HG03066 (cell line): ENCODE results near the gene CFAP69.

Experiments used
- ATAC-seq: cut with Tn5 transposase; IDR thresholded peaks from one replicate; pipeline ENCODE4 v1.9.1; 2021; ENCODE audit warnings: low read depth; ENCODE audit not compliant: unreplicated experiment

Gene CFAP69

GRCh38 chr7:90244909-90245851 is at the start of gene CFAP69:
Gene CFAP69, plus strand, starts transcription at chr7:90245174. Its CDS starts 251 bp downstream, at chr7:90245425.
- ATAC-seq, result peak; percentile 67

GRCh38 chr7:90201500-90202195 is 43.3 kb upstream of the CFAP69 start:
- no peak for ATAC-seq

GRCh38 chr7:90207956-90208355 is 37.0 kb upstream of the CFAP69 start:
- ATAC-seq, result no peak

GRCh38 chr7:90209776-90210175 is 35.2 kb upstream of the CFAP69 start:
- ATAC-seq, result no peak

- ATAC-seq, result no peak
Measured at GRCh38 chr7:90210475-90210874, 34.5 kb upstream of the CFAP69 start.

GRCh38 chr7:90210981-90211380 is 34.0 kb upstream of the CFAP69 start:
- ATAC-seq, result peak; percentile 5

GRCh38 chr7:90211391-90212148 is 33.4 kb upstream of the CFAP69 start, which contains the start of gene STEAP2:
Gene STEAP2, plus strand, starts transcription at chr7:90211740. Its CDS starts 13,343 bp downstream, at chr7:90225083.
- peak; percentile 89 for ATAC-seq

GRCh38 chr7:90212149-90212495 is 32.9 kb upstream of the CFAP69 start:
- ATAC-seq, result no peak

- no peak for ATAC-seq
Measured at GRCh38 chr7:90213521-90213920, 31.5 kb upstream of the CFAP69 start.

GRCh38 chr7:90216080-90216674 is 28.8 kb upstream of the CFAP69 start:
- ATAC-seq, result no peak

GRCh38 chr7:90216771-90217170 is 28.2 kb upstream of the CFAP69 start:
- ATAC-seq, result no peak

GRCh38 chr7:90222390-90222789 is 22.6 kb upstream of the CFAP69 start:
- no peak for ATAC-seq

GRCh38 chr7:90222811-90223725 is 21.9 kb upstream of the CFAP69 start:
- no peak for ATAC-seq

- ATAC-seq, result no peak
Measured at GRCh38 chr7:90224195-90224594, 20.8 kb upstream of the CFAP69 start.

GRCh38 chr7:90225181-90225580 is 19.8 kb upstream of the CFAP69 start:
- no peak for ATAC-seq

- no peak for ATAC-seq
Measured at GRCh38 chr7:90225601-90226000, 19.4 kb upstream of the CFAP69 start.

GRCh38 chr7:90227259-90227658 is 17.7 kb upstream of the CFAP69 start:
- ATAC-seq, result no peak

- ATAC-seq, result no peak
Measured at GRCh38 chr7:90229682-90230081, 15.3 kb upstream of the CFAP69 start.

GRCh38 chr7:90230834-90231233 is 14.1 kb upstream of the CFAP69 start:
- ATAC-seq, result no peak
